ENCODE results near the gene CERS3. TPM values are rescaled to one million over a fixed set of nuclear protein-coding genes. Genes with fewer than 3 reads are reported as not detected.

Gene CERS3
- total RNA-seq, 1 experiment from 2014 or later, result 0.16 TPM

DNA sequence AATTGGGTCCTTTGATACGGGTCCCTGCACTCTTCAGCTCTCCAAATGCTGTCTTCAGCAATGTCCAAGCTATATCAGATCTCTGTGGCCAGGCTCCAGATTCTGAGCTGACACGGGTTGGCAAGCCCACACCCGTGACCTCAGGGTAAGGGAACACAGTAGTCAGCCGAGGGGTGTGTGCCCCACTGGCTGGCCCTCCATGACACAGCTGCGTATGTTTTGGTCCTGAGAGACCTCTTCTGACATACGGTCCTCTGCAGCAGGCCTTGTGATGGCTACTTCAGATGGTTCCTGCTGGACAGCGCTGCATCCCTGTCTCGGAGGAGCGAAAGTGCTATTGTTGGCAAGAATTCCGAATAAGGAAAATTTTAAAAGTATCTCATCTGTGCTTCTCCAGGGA, 101.8 kb downstream of the CERS3 start:
- Histone ChIP-seq H3K27me3 (no peaks in the 10 kb centered on the region), H3K36me3 (no peaks in the 10 kb centered on the region), H3K27ac (no peak overlapping the region), H3K4me1 (no peaks in the 10 kb centered on the region), H3K4me3 (no peak overlapping the region), H3K9me3 (replicated peaks) (no peaks in the 10 kb centered on the region; the same call in 1 of the 2 replicates)
- no peak for DNase-seq

DNA sequence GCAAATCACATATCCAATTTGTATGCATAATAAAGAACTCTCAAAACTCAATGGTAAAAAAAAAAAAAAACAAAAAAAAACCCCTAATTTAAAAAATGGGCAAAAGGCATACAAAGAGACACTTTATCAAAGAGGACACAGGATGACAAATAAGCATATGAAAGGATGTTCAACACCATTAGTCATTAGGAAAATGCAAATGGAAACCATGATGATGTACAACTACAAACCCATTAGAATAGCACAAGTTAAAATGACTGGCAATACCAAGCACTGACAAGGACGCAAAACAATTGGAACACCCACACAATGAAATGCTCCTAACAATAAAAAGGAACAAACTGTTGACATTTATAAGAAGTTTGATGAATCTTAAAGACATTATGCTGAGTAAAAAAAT, 123.6 kb downstream of the CERS3 start:
- H3K9me3 ChIP-seq (replicated peaks), result no peaks in the 10 kb centered on the region
- DNase-seq, result no peak
- H3K4me3 ChIP-seq, result no peak overlapping the region
- peaks cover 16% of the 10 kb centered on the region for H3K4me1 ChIP-seq
- no peaks in the 10 kb centered on the region for H3K36me3 ChIP-seq
- no peak overlapping the region for H3K27ac ChIP-seq
- no peaks in the 10 kb centered on the region for H3K27me3 ChIP-seq

DNA sequence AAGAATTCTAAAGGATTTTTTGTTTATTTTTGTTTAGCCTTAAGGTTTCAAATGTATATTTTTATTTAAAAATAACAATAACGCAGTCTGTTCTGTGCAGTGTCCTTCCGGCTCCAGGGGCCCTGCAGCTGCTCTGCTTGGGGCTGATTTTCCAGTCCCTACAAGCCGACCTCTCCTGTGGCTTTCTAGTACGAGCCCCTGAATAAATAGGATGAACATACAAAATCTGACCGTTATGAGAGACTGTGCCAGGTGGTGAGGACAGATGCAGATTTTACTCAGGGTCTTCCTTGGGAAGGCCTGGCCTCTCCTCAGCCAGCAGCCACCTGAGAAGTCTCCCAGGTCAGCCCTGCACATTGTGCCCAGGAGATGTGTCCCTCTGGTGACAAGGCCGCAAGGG, 127.8 kb downstream of the CERS3 start:
- H3K36me3 ChIP-seq, result no peaks in the 10 kb centered on the region

DNA sequence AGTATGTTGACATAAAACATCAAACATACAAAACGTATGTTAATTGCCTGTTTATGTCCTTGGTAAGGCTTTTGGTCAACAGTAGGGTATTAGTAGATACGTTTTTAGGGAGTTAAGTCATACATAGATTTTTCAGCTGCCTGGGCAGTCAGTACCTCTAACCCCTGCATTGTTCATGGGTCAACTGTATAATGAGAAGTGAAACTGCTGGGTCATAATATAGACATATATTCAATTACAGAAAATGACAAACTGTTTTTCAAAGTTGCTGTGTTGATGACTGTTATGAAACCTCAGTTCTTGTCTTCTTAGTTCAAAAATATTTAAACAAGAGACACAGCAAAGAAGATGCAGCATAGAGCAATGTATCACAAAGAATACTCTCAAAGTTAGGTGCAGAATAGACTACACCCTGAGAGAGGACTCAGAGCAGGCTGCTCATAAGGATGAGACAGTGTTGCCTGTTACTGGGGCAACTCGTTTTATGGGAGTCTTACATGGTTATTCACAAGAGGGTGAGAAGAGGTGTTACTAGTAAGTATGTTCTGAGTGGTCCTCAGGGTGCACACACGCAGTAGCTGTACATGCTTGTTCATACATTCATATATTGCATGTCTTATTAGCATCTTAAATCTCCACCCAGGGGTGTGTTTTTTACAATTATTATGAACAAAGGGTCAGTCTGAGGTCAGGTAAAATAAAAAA, 133.9 kb downstream of the CERS3 start:
- Histone ChIP-seq H3K9me3 (replicated peaks) (no peaks in the 10 kb centered on the region), H3K4me3 (no peak overlapping the region), H3K36me3 (no peaks in the 10 kb centered on the region), H3K27ac (no peak overlapping the region), H3K27me3 (no peaks in the 10 kb centered on the region), H3K4me1 (no peaks in the 10 kb centered on the region; the same call in 1 of the 2 replicates)
- DNase-seq, result no peak

More for the DNA sequence above, 127.8 kb downstream of the CERS3 start:
- Histone ChIP-seq H3K4me3 (no peak overlapping the region), H3K27me3 (no peaks in the 10 kb centered on the region), H3K4me1 (peaks cover 18% of the 10 kb centered on the region), H3K9me3 (replicated peaks) (no peaks in the 10 kb centered on the region), H3K27ac (peak overlapping the region; percentile 47)
- DNase-seq, result peak; percentile 71 to 91

DNA sequence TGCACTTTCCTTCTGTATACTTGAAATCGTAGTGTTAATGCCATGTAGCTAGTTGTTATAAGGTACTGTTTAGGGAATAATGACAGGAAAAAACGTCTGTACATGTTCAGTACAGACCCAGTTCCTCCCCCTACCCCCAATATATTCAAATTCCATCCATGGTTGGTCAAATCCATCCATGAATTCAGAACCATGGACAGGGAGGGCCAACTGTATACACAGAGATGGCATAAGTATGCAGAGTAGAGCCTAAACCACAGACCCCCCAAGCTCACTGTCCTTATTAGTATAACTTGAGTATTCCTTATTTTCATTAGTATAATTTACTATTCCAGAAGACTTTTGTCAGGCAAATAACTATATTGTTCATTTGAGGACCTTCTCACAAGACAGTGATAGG, 135.7 kb downstream of the CERS3 start:
- Histone ChIP-seq H3K4me1 (no peaks in the 10 kb centered on the region), H3K9me3 (replicated peaks) (peaks cover 4% of the 10 kb centered on the region; the same call in 1 of the 2 replicates), H3K36me3 (no peaks in the 10 kb centered on the region), H3K27ac (no peak overlapping the region), H3K27me3 (no peaks in the 10 kb centered on the region), H3K4me3 (no peak overlapping the region)
- DNase-seq, result no peak

DNA sequence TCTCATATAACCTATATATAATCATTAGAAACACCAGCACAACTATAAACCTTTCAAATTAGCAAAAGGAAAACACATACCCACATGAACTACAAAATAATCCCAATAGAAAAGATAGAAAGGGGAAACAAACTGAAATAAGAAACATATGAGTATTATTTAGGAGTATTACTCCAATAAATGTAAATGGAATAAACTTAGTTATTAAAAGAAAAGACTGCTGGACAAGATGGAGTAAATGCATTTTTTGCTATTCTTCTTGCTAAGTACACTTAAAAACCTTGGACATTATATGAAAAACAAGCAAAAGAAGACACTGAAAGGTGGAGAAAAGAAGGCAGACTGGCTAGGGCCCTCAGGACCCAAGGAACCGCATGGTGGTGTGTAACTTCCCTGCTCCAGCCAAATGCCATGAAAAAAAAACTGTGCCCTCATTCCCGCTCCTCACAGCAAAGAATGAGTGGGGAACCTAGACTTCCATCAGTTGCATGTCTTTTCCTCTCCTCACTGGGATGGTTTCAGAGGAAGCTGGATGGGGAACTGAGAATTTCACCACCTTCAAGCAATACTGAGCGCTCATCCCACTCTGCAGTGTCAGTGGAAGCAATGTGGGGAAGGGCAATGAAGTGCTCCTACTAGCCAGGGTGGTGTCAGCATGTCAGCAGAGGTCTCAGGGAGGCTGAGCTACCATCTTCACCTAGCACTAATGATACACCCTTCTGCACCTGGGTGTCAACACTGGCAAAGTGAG, 143.3 kb downstream of the CERS3 start:
- Histone ChIP-seq H3K9me3 (replicated peaks) (peaks cover 4% of the 10 kb centered on the region; the same call in 1 of the 2 replicates), H3K27ac (no peak overlapping the region), H3K36me3 (no peaks in the 10 kb centered on the region), H3K27me3 (no peaks in the 10 kb centered on the region), H3K4me3 (no peak overlapping the region), H3K4me1 (no peaks in the 10 kb centered on the region)
- no peak for DNase-seq

DNA sequence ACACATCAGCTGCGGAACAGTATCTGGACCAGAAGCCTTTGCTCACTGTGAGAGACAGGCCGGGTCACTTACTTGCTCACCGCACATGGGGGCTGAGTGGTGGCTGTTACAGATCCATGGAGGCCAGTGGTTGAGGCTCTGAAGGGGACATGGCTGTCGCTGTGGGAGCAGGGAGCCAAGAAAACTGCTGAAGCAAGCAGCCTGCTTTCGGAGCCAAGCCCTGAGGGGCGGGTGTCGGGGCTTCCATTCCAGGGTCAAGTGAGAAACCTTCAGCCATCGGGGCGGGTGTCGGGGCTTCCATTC, 144.7 kb downstream of the CERS3 start:
- Histone ChIP-seq H3K27ac (no peak overlapping the region), H3K4me3 (no peak overlapping the region), H3K36me3 (no peaks in the 10 kb centered on the region), H3K9me3 (replicated peaks) (peaks cover under 1% of the 10 kb centered on the region; the same call in 1 of the 2 replicates), H3K4me1 (no peaks in the 10 kb centered on the region), H3K27me3 (no peaks in the 10 kb centered on the region)
- DNase-seq, result no peak

DNA sequence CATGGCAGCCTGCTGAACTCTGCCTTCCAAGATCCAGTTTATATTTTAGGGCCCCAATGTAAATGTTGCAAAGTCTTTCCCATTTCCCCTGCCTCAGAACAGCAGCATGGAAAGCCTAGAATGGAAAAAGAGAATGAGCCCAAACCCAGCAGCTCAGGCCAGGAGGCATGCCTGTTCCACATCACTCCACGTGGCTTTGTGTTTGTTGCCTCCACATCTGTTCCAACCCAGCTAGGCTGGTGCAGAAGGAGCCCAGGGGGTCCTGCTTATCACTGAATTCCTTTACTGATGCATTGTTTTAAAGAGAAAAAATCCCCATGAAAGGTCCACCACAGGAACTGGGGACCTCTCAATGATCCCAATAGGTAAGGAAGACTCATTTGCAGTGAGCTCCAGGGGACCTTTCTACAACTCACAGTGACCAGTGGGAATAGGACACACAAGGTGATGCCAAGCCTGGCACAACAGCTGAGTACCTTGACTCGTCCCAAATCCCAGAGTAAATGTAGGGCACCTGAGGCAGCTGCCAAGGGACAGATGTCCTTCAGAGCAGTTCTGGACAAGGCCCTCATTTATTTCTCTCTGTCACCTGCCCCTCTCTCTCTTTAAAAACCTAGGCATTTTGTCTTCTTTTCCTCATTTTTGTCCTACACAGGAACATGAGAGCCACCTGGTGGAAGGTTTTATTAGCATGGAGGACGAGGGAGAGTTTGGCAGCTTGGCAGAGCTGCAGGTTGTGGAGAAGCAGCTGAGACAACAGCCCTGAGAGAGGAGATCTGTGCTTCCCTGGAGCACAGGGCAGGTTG, 145.2 kb downstream of the CERS3 start:
- H3K4me3 ChIP-seq, result no peak overlapping the region
- peak in 1 of 2 experiments; percentile 42 for DNase-seq
- no peaks in the 10 kb centered on the region for H3K4me1 ChIP-seq
- H3K36me3 ChIP-seq, result no peaks in the 10 kb centered on the region
- no peak overlapping the region for H3K27ac ChIP-seq
- no peaks in the 10 kb centered on the region for H3K9me3 ChIP-seq (replicated peaks)
- H3K27me3 ChIP-seq, result no peaks in the 10 kb centered on the region

DNA sequence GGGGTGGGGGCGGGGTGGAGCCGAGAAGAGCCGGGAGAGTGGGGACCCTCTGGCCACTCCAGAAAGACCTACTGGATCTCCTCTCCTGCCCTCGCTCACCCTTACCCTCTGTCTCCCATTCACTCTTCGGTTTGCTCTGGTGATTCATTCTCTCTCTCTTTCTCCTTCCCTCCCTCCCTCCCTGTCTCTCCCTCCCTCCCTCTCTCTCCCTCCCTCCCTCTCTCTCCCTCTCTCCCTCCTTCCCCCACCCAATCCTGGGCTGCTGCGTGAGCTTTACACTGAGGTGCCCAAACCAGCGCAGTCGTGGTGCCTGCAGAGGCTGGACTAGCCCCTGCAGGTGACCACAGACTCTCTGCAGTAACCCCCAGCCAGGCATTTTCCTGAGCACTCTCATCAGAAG, 154.8 kb downstream of the CERS3 start:
- no peak for DNase-seq
- no peaks in the 10 kb centered on the region for H3K9me3 ChIP-seq (replicated peaks)

DNA sequence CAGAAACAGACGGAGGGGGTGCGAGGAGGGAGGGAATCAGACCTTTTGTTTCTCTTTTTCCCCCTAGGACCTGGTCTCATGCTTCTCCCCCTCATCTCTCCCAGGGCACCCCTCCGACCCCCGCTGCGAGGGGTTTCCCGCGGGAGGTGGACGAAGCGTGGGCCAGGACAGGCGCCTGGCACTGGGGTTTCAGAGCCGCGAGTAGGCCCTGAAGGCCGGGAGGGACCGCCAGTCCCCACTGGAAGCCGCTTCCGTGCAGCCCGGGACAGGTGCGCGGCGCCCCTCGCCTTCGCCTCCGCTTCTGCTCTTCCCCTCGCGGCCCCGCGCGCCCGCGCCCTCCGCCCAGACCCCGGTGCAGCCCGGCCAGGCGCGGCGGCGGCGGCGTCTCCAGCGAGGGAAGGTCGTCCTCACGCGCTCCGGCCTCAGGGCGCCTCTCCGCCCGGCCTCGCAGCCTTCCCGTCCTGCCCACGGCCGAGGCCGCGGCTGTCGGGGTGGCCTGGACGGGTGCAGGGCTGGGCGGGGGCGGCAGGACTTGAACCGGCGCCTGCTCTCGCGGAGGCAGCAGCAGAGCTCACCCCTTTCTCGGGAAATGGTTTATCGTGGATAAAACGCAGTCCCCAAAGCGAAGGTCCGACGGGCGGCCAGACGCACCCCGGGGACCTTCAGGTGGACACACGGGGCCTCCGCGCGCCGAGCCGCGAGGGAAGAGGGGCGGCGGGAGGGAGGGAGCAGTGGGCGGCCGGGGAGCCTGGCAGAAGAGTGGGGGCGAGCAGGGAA, 155.4 kb downstream of the CERS3 start:
- DNase-seq, result no peak
- Histone ChIP-seq H3K9me3 (replicated peaks) (no peaks in the 10 kb centered on the region), H3K4me3 (no peak overlapping the region)

More for the DNA sequence above, 154.8 kb downstream of the CERS3 start:
- H3K36me3 ChIP-seq, result no peaks in the 10 kb centered on the region
- no peak overlapping the region for H3K27ac ChIP-seq
- no peak overlapping the region for H3K4me3 ChIP-seq
- no peaks in the 10 kb centered on the region for H3K4me1 ChIP-seq
- H3K27me3 ChIP-seq, result no peaks in the 10 kb centered on the region

DNA sequence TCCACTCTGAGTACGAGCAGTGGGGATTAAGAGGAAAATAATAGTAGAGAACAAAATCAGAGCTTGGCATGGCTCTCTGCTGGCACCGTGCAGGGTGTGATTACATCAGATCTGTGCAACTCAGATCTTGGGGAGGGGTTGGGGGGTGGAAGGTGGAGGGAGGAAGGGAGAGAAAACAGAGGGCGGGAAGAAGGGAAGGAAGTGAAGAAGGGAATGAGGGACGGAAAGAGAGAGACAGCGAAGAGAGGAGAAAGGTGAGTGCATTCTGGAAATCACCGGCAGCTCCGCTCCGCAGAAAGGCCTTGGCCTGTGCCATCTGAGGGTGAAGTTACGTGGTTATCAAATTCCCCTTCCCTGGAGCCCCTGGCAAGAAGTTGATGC, 156.0 kb downstream of the CERS3 start:
- Histone ChIP-seq H3K4me1 (no peaks in the 10 kb centered on the region), H3K9me3 (replicated peaks) (no peaks in the 10 kb centered on the region), H3K27ac (no peak overlapping the region), H3K4me3 (no peak overlapping the region), H3K27me3 (no peaks in the 10 kb centered on the region), H3K36me3 (no peaks in the 10 kb centered on the region)
- DNase-seq, result no peak

More for the DNA sequence above, 155.4 kb downstream of the CERS3 start:
- H3K27ac ChIP-seq, result no peak overlapping the region
- no peaks in the 10 kb centered on the region for H3K27me3 ChIP-seq
- H3K4me1 ChIP-seq, result no peaks in the 10 kb centered on the region
- H3K36me3 ChIP-seq, result no peaks in the 10 kb centered on the region

DNA sequence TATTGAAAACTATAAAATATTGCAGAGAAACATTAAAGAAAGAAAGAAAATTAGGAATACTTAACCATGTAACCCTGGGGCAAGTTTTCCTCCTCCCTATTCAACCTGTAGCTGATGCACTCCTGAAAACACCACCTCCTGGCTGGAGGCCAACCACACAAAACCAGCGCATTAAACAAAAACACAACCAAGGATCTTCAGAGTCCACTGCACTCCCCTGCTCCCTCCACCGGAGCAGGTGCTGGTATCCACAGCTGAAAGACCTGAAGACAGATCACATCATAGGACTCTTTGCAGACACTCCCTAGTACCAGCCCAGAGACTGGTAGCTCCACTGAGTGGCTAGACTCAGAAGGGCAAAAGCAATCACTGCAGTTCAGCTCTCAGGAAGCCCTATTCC, 173.4 kb downstream of the CERS3 start:
- Histone ChIP-seq H3K4me3 (no peak overlapping the region), H3K27ac (no peak overlapping the region), H3K9me3 (replicated peaks) (no peaks in the 10 kb centered on the region), H3K27me3 (no peaks in the 10 kb centered on the region), H3K36me3 (no peaks in the 10 kb centered on the region), H3K4me1 (no peaks in the 10 kb centered on the region)
- DNase-seq, result no peak

DNA sequence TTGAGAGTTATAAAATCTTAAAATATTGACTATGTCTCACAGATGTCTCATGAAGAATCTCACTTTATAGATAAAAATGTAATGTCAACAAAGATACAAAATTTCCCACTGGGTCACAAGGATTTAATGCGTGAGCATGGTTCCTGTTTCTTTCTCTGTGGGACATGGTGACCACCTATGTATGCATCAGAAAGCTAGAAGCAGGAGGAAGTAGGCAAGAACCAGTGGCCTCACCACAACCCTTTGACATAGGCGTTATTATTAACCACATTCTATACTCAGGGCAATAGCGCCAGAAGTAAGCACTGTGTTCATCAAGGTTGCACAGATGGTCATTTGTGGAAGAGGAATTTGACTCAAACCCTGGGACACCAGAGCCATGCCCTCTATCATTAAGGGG, 175.3 kb downstream of the CERS3 start:
- H3K4me3 ChIP-seq, result no peak overlapping the region
- H3K9me3 ChIP-seq (replicated peaks), result no peaks in the 10 kb centered on the region
- H3K36me3 ChIP-seq, result no peaks in the 10 kb centered on the region
- H3K27ac ChIP-seq, result no peak overlapping the region
- no peaks in the 10 kb centered on the region for H3K27me3 ChIP-seq
- H3K4me1 ChIP-seq, result no peaks in the 10 kb centered on the region
- DNase-seq, result no peak

DNA sequence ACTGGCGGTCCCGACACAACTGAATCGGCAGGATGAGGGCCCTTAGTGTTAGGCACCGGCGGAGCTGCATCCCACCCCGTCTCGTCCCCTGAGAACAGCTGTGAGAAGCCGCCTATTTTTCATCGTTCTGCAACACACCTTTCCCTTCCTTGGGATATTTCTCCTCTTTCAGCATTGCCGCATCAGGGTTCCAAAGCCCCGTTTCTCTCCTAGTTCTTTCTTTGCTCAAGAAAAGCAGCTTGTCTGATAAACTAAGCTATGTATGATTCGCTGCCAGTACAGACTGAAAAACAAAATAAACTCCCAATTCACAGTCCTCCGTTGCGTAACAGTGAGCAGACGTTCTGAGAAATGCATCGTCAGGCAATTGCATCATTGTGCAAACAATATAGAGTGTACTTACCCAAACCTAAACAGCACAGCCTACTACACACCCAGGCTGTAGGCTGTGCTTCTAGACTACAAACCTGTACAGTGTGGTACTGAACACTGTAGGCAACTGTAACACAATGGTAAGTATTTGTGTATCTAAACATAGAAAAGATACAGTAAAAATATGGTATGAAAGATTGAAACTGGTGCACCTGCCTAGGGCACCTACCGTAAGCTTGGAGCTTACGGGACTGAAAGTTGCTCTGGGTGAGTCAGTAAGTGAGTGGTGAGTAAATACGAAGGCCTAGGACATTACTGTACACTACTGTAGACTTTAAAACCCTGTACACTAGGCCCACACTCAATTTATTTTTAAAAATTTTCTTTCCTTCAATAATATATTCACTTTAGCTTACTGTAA, 178.1 kb downstream of the CERS3 start:
- Histone ChIP-seq H3K4me1 (no peaks in the 10 kb centered on the region), H3K27ac (no peak overlapping the region), H3K4me3 (peak overlapping the region; percentile 65), H3K36me3 (no peaks in the 10 kb centered on the region), H3K27me3 (no peaks in the 10 kb centered on the region), H3K9me3 (replicated peaks) (no peaks in the 10 kb centered on the region)
- peak in 1 of 2 experiments; percentile 21 for DNase-seq
